IPS DF 19.7 (cell line): ENCODE measurements around the gene RYR3.
"Not testable (repeated sequence)": the region's sequence is repeated elsewhere in the genome, so short reads cannot be mapped to it uniquely, and the experiment has no call there.

Experiments
- DNase-seq: peaks from one replicate; pipeline ENCODE4 v3.0.0-alpha.2; 2013; ENCODE audit warnings: low read depth, low spot score

RYR3 gene

DNA sequence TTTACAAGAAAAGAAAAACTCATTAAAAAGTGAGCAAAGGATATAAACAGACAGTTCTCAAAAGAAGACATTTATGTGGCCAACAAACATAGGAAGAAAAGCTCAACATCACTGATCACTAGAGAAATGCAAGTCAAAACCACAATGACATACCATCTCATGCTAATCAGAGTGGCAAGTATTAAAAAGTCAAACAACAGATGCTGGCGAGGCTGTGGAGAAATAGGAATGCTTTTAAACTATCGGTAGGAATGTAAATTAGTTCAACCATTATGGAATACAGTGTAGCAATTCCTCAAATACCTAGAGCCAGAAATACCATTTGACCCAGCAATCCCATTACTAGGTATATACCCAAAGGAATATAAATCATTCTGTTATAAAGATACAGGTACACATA lies 267.1 kb downstream of the RYR3 start:
- DNase-seq: not testable (repeated sequence)

- DNase-seq: no peak
These were observed 269.8 kb downstream of the RYR3 start for GRCh38 chr15:33580526-33580925.

- no peak for DNase-seq
These were observed 270.3 kb downstream of the RYR3 start for GRCh38 chr15:33581032-33581431.

DNA sequence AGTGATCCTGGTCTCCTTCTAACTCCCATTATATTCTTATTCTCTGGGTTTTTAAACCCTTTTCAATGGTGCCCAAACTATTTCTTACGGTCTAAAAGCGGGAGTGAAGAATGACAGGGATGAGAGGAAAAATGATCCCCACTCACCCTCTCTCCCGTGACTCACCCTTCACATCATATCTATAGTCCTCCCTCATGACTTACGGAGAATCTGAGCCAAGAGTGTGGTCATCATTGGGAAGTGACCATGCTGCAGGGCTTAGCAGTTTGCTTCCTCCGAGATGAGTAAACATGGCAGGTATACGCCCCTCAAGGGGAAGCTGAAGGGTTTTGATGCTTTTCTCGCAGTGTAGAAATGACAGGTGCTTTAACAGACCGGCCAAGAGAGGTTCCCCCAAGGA lies 274.0 kb downstream of the RYR3 start:
- no peak for DNase-seq

GRCh38 chr15:33586786-33587697 lies 276.3 kb downstream of the RYR3 start:
- no peak for DNase-seq

DNA sequence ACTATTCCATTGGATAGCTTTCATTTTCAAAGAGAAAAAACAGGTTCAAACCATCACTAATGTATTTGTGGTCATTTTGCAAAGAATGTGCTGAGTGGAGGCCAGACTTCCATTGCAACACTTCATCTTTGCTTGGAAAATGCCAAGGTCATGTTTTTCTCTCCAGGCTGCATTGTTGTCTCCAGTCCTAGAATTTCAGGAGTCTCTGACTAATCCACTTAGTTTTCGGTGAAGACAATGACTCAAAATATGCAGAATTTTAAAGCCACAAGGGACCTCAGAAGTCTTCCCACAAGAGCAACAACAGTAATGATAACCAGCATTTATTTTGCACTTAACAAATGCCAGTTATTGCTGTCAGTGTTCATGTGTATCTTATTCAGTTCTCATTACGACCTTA lies 277.0 kb downstream of the RYR3 start:
- no peak for DNase-seq

- no peak for DNase-seq
These were observed 282.1 kb downstream of the RYR3 start for GRCh38 chr15:33592864-33593263.

GRCh38 chr15:33598382-33598781 lies 287.6 kb downstream of the RYR3 start:
- not testable (repeated sequence) for DNase-seq

- no peak for DNase-seq
These were observed 289.4 kb downstream of the RYR3 start for GRCh38 chr15:33600212-33600611.

GRCh38 chr15:33601461-33601860 lies 290.7 kb downstream of the RYR3 start:
- no peak for DNase-seq

DNA sequence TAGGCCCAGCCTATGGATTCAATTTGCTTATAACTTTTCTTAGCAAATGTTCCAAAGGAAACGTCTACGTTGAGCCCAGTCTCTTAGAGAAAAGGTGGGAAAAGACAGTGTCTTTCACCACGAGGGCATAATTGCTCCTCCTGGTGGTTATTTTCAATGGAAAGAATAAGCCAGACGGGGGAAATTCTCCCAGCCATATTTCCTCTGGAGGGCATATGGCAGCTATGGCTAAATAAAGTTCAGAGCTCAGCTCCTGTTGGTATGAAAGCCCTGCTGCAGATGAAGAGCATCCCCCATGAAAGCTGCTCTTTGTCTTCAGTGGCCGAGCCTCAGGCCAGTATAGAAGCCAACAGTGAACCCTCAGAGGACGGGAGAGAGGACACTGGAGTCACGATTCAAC lies 297.9 kb downstream of the RYR3 start:
- no peak for DNase-seq

- no peak for DNase-seq
These were observed 302.0 kb downstream of the RYR3 start for GRCh38 chr15:33612721-33613304.

- no peak for DNase-seq
These were observed 305.7 kb downstream of the RYR3 start for GRCh38 chr15:33616475-33616874.

DNA sequence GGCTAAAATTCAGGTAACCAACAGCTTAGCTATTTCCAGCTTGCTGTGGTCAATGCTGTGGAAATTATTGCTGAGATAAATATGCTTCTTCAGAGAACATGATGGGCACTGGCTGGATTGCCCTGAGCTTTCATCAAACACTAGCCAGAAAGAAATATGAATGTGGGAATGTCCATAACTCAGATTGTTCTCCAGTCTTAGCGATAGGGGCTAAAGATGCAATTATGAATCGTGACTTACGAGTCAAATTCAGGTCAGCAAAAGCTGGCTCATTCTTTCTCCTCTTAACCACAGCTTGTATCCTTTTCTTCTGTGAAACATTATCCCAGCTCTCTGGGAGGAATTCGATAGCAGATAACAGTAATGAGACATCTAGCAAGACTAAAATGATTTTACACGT lies 307.6 kb downstream of the RYR3 start:
- DNase-seq: no peak

DNA sequence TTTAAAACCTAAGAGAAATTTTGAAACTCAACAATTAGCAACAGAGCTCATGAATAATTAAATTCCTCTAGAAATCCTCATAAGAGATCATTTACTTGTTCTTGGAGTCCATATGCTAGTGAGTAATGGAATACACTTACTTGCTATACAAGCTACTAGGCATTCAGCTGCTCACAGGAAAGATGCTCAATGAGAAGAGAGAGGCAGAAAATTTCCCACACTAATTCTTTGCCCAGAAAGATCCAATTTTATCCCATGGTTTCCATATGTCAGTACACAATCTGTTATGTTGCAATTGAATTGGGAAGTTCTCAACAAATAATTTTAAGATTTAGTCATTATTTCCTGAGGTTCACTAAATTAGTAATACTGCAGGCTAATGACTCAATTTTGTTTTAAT lies 310.4 kb downstream of the RYR3 start:
- no peak for DNase-seq

- no peak for DNase-seq
These were observed 312.2 kb downstream of the RYR3 start for GRCh38 chr15:33623010-33623409.

- DNase-seq: no peak
These were observed 313.7 kb downstream of the RYR3 start for GRCh38 chr15:33624439-33624838.

DNA sequence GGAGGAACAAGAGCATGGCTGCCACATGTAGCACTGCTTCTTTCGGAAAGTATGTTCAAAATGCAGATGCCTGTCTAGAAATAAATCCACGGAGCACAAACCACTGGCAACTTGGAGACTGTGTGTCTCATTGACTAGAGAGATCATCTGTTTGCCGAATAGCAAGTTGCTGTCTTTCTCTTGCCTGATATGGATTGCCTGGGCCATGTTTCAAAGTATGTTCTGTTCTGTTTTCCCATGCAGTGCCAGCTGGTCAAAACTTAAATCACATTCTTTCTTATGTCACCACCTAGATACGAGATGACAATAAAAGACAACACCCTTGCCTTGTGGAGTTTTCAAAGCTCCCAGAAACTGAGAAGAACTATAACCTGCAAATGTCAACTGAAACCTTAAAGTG lies 318.9 kb downstream of the RYR3 start:
- DNase-seq: no peak

- no peak for DNase-seq
These were observed 325.5 kb downstream of the RYR3 start for GRCh38 chr15:33636234-33636633.

GRCh38 chr15:33636958-33637357 lies 326.2 kb downstream of the RYR3 start:
- no peak for DNase-seq

DNA sequence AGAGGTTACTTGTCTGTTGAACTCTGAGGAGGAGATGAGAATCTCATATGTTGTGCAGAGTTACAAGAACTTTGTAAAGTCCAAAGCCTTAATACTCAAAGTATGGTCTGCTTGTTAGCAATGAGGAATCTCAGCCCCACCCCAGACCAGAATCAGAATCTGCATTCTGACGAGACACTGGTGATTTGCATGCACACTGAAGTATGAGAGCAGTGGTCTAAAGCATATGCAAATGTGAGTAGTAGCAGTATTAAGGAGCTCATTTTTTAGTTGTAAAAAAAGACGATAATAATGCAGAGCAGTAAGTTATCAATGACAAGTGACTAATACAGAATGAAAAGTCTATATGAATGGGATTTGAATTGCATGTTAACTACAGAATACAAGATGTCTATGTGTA lies 327.7 kb downstream of the RYR3 start:
- DNase-seq: no peak

- no peak for DNase-seq
These were observed 328.3 kb downstream of the RYR3 start for GRCh38 chr15:33639051-33639450.

DNA sequence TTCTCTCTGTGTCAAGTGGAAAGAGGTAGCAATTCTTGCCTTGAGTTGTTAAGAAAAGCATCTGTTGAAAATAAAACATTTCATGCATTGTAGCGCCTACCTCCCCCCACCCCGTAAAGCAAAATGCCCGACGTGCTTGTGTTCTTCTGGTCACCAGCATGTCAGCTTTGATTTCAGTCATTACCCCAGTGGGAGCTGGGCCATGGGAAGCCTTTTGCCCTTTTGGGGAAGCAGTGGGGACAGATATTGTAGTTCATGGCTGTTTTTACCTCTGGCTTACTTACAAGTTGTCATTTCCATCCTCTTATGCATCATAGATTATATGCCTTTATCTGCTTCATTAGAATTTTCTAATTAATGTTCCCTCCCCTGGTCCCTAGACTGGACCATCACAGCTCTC lies 328.7 kb downstream of the RYR3 start:
- no peak for DNase-seq
